GM20000 (cell line): ENCODE results near the gene PTPRN2.

Experiments used
- DNase-seq: peaks from one replicate; pipeline ENCODE4 v3.0.0; 2012; ENCODE audit warnings: low spot score
- TF ChIP-seq, protein P1 (sequence below): IDR thresholded peaks from 2 replicates; pipeline ENCODE4 v1.5.1; 2012; ENCODE audit warnings: mild to moderate bottlenecking, control low read depth; ENCODE audit errors: extremely low read depth, missing control alignments

PTPRN2 gene

DNA sequence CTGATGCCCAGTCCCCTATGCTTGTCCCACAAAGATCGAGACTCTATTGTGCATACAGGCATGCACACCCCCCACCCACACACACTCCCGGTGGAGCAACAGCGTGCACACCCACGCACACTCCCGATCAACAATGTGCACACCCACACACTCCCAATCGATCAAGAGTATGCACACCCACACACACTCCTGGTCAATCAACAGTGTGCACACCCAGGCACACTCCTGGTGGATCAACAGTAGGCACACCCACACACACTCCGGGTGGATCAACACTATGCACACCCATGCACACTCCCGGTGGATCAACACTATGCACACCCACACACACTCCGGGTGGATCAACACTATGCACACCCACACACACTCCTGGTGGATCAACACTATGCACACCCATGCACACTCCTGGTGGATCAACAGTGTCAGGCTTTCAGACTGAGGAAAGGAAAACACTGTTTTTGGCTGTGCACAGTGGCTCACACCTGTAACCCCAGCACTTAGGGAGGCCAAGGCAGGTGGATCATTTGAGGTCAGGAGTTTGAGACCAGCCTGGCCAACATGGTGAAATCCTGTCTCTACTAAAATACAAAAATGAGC, 118.8 kb downstream of the PTPRN2 start:
- TF ChIP-seq, protein P1, sequence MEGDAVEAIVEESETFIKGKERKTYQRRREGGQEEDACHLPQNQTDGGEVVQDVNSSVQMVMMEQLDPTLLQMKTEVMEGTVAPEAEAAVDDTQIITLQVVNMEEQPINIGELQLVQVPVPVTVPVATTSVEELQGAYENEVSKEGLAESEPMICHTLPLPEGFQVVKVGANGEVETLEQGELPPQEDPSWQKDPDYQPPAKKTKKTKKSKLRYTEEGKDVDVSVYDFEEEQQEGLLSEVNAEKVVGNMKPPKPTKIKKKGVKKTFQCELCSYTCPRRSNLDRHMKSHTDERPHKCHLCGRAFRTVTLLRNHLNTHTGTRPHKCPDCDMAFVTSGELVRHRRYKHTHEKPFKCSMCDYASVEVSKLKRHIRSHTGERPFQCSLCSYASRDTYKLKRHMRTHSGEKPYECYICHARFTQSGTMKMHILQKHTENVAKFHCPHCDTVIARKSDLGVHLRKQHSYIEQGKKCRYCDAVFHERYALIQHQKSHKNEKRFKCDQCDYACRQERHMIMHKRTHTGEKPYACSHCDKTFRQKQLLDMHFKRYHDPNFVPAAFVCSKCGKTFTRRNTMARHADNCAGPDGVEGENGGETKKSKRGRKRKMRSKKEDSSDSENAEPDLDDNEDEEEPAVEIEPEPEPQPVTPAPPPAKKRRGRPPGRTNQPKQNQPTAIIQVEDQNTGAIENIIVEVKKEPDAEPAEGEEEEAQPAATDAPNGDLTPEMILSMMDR, result no peak
- no peak for DNase-seq

DNA sequence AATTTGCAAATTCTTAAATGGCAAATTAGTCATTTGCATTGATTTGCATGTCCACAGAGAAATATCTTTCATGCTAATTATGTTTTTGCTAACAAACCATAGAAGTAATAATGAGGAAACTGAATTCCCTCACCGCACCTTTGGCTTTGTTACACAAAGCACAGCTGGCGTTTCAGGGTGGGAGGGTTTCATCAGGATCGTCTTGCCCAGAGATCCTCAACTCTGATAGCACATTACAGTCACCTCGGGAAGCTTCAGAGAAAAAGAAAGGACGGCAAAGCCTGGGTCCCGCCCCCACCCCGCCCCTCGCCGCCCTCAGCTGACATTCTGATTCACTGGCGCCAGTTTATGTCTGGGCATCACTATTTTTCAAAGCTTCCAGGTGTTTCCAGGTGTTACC, 119.4 kb downstream of the PTPRN2 start:
- TF ChIP-seq, protein P1, result no peak
- DNase-seq, result no peak

DNA sequence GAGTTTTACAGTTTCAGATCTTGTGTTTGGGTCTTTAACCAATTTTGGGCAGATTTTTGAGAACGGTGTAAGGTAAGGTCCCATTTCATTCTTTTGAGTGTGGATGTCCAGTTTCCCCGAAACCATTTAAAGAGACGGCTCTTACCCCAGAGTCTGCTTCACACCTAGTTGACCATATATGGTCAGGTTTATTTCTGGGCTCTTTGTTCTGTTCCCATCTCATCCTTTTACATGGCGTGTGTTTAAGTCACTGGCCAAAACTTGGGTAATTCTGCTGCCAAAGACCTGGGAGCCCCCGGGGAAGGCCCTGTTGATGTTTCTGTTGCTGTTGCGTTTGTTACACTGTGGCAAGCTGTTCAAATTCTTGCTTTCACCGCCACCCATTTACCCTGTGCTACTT, 120.1 kb downstream of the PTPRN2 start:
- TF ChIP-seq, protein P1, result no peak
- DNase-seq, result no peak

DNA sequence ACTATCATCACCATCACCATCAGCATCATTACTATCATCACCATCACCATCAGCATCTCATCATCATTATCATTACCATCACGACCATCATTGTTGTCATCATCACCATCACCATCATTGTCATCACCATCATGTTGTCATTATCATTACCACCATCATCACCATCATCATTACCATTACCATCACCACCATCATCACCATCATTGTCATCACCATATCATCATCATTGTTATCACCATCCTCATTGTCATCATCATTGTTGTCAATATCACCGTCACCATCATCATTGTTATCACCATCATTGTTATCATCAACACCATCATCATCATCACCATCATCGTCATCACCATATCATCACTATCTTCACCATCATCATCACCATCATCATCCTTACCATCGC, 124.3 kb downstream of the PTPRN2 start:
- DNase-seq, result no peak
- TF ChIP-seq, protein P1, result no peak

DNA sequence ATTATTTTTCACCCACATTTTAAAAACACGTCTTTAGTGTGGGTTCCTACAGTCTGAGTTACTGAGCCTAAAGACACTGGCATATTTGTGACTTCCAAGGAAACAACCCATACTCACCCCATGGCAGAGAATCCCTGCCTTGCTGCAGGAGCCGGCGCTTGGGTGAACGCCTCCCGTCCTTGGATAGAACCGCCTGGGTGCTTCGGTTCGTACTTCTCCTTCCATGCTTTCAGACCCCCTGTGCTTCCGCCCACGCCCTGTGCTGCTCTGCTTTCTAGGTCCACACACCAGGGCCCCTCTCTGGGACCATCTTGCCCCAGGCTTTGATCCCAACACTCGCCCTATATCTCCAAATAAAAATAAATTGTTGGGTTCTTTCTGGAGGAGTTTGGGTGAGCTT, 125.8 kb downstream of the PTPRN2 start:
- TF ChIP-seq, protein P1, result no peak
- DNase-seq, result no peak

DNA sequence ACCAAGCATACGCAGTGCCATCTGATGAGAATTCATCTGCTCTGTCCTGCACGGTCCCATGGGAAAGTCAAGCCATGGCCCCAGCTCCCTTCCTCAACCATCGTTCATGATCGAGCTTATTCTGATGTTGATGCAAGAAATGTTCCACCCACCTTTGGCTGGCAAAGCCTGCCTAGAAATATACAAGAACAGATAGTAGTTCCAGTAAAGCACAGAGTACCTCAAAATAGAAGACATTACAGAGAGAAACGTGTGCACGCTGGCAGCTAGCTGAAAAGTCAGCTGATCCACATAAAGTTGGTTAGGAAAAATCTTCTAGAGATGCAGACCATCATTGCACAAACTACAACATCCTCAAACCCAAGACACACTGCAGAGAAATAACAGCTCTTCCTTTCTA, 127.0 kb downstream of the PTPRN2 start:
- TF ChIP-seq, protein P1, result no peak
- DNase-seq, result no peak

DNA sequence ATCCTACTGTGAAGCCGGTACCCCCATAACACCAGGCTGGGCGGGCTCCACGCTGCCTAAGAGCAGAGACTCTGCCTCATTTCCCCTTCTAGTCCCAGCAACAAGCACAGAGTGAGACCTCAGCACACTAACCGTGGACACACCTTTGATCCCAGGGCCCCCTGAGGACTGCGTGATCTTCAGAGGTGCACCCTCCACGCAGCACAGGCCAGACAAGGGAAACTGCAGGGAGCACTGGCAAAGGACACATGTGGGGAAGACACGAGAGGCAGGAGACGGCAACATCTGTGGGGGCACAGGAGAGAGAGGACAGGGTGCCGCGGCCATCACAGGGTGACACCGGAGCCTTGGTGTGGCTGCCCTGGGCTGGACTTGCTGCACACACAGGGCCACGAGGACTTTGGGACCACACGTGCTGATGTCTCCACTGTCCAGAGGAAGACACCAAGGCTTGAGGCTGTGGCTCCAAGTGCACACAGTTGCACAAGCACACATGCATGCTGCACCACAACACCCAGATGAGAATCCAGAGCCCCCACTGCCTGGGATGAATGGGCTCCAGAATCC, 128.8 kb downstream of the PTPRN2 start:
- DNase-seq, result no peak
- TF ChIP-seq, protein P1, result no peak
